ENCODE measurements around the gene PAXX.

DNA sequence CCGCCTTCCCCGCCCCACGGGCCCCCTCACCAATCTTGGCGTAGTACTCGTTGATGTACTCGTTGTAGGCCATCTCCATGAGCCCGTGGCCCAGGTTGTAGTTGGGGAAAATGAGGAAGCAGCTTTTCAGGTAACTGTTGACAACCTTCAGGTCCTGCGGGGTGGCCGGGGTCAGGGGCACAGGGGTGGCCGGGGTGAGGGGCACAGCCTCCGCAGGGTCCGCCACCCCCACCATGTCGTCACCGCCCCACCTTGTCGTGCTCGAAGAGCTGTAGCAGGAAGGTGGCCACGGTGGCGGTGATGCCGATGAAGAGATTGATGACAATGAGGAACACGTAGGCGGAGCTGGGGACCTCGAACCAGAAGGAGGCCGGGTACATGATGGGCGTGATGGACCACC, 18.9 kb downstream of the PAXX start:
- TF ChIP-seq, protein P1, sequence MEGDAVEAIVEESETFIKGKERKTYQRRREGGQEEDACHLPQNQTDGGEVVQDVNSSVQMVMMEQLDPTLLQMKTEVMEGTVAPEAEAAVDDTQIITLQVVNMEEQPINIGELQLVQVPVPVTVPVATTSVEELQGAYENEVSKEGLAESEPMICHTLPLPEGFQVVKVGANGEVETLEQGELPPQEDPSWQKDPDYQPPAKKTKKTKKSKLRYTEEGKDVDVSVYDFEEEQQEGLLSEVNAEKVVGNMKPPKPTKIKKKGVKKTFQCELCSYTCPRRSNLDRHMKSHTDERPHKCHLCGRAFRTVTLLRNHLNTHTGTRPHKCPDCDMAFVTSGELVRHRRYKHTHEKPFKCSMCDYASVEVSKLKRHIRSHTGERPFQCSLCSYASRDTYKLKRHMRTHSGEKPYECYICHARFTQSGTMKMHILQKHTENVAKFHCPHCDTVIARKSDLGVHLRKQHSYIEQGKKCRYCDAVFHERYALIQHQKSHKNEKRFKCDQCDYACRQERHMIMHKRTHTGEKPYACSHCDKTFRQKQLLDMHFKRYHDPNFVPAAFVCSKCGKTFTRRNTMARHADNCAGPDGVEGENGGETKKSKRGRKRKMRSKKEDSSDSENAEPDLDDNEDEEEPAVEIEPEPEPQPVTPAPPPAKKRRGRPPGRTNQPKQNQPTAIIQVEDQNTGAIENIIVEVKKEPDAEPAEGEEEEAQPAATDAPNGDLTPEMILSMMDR (IDR thresholded peaks at IDR 0.05; ENCODE audit: insufficient read depth, low read length, poor library complexity, severe bottlenecking), result no peak
- no peak for TF ChIP-seq EZH2phosphoT487 (conservative IDR thresholded peaks at IDR 0.05; ENCODE audit: low read length)
